ENCODE data around the gene AP3D1. TPM values are rescaled to one million over a fixed set of nuclear protein-coding genes. Genes with fewer than 3 reads are reported as not detected.
"Not testable (repeated sequence)": the region's sequence is repeated elsewhere in the genome, so short reads cannot be mapped to it uniquely, and the experiment has no call there.

Gene AP3D1
- polyA plus RNA-seq, 1 donor, result 110 TPM

DNA sequence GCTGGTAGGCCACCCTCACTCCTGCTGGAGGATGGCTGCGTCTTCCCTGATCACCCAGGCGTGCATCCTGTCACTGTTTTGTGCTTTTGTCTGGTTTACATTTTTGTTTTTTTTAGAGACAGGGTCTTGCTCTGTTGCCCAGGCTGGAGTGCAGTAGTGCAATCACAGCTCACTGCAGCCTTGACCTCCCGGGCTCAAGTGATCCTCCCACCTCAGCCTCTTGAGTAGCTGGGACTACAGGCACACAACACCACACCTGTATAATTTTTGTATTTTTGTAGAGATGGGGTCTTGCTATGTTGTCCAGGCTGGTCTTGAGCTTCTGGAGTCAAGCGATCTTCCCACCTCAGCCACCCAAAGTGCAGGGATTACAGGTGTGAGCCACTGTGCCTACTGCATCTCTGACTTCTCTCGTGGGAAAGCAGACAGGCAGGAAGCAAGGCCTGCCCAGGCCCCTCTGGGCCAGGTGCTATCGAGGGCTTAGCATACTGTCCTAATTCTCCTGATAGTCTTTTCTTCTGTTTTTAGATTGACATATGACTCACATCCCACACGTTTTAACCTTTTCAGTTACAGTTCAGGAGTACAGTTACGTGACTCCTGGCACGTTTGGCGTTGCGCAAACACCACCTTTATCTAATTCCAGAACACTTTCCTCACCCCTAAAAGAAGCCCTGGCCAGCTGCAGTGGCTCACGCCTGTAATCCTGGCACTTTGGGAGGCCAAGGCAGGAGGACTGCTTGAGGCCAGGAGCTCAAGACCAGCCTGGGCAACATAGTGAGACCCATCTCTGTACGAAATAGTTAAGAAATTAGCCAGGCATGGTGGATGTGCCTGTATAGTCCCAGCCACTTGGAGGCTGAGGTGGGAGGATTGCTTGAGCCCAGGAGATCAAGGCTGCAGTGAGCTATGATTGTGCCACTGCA lies 64.4 kb downstream of the AP3D1 start:
- DNase-seq, result not testable (repeated sequence)

- no peak for DNase-seq
These were observed 66.2 kb downstream of the AP3D1 start for GRCh38 chr19:2084993-2085720.

DNA sequence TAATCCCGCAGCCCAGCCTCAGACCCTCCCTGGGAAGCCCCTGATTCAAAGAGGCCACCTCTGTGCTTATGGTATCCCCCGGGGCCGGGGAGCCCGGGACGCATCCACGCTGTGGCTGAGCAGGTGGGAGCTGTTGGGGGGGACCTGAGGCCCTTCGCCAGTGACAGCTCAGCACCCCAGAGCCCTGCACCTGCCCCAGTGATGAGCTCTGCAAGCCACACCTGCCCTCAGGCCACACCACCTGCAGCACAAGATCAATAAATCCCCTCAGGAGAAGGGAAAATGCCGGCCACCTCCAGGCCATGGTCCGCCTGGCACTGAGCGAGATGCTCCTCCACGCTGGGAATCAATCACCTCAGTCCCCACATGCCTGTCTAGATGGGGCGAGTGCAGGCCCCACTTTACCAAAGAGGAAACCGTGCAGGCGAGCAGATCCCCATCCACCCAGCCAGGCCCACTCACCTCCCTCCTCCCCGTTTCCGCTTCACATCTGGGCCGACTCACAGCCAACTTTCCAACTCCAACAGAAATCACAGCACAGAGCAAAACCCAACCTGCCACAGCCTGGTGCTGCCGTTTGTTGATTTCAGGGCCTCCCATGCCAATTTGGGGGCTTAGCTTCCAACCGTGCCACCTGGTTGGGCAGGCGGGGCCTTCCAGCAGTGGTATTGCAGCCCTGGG lies 68.1 kb downstream of the AP3D1 start:
- DNase-seq, result no peak

DNA sequence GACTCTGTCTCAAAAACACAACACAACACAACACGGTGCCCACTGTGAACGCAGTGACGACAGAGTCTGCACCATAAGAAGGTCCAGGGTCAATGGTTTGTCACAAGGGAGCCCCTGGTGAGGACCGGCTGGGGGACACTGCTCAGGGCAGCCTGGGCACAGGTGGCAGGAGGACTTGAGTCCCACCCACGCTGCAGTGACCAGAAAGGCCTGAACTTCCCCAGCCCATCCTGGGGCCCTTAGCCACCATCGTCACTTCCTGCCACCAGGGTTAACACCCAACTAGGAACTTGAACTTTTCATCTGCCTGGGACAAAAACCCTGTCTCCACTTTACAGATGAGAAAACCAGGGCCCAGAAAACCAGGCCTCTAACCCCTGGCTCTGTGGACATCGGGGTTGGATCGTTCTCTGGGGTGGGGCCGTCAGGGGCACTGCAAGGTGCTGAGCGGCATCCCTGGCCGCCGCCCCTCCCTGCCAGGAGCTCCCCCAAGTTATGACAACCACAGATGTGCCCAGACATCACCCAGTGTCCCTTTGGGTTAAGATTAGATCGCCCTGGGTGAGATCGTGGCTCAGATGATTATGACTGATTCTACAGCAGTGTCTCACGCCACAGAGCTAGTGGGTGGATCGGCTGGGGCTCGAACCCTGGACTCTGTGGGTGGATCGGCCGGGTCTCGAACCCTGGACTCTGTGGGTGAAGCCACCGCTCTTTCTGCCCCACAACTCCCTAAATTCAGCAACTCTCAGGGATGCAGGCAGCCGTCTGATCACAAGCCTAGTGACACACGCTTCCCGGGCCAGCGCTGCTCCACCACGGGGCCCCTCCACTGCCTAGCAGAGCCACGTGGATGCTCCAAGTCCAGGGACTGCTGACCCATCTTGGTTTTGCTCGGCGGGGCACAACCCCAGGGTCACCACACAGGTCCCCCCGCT lies 69.2 kb downstream of the AP3D1 start:
- DNase-seq, result no peak

GRCh38 chr19:2080336-2080988 lies 70.9 kb downstream of the AP3D1 start:
- no peak for DNase-seq

GRCh38 chr19:2079865-2080301 lies 71.5 kb downstream of the AP3D1 start:
- DNase-seq, result no peak

DNA sequence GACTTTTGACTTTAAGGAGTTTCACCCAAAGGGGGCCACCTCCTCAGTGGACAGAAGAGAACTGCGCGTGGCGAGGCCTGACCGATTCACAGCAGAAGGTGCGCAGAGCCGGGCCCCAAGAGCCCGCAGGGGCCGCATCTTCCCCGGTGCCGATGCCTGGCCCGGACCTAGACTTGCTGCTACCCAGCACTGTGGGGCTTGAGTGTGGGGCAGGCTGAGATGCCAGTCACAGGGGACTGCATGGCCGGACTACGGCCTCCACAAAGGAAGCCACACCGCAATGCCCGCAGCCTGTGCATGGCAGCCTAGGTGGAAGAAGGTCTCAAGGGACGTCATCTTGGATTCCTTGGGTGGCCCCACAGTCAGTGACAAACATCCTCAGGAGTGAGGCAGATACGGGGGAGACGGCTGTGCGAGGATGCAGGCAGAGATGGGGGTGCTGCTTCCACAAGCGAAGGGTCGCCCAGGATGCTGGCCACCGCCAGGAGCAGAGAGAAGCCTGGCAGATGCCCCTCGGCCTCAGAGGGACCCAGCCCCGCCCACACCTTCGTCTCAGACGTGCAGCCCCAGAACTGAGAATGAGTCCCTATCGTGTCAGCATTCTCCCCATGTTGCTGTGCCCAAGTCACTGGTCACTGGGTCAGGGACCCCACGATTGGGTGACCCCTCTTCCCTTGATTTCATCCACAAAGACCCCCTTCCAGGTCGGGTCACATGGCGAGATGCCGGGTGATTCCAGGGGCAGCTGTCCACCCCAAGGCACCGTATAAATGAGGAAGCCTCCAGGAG lies 72.1 kb downstream of the AP3D1 start:
- no peak for DNase-seq

DNA sequence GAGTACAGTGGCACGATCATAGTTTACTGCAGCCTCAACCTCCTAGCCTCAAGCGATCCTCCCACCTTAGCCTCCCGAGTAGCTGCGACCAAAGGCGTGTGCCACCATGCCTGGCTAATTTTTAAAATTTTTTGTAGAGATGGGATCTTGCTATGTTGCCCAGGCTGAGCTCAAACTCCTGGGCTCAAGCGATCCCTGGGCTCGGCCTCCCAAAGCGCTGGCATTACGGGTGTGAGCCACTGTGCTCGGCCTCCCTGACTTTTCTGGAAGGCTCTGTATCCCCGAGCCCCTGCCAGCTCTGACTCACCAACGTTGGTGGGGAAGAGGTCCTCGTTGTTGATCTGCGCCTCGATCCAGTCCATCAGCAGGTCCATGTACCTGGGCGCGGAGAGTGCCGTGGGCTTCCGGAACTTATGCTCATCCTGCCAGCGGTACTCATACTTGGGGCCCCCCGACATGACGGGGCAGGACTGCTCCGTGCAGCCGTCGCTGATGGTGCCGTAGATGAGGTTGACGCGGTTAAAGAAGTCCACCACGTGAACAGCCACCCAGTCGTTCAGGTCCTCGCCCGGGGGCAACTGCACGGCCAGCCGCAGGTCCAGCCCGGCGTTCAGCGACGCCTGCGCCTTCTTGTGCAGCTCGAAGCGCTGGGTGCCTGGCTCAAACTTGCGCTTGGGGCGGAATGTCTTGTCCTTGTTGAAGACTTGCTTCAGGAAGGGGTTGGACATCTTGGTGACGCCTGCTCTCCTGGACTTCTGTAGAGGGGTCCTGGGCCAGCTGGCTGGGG lies 73.3 kb downstream of the AP3D1 start:
- no peak for DNase-seq

DNA sequence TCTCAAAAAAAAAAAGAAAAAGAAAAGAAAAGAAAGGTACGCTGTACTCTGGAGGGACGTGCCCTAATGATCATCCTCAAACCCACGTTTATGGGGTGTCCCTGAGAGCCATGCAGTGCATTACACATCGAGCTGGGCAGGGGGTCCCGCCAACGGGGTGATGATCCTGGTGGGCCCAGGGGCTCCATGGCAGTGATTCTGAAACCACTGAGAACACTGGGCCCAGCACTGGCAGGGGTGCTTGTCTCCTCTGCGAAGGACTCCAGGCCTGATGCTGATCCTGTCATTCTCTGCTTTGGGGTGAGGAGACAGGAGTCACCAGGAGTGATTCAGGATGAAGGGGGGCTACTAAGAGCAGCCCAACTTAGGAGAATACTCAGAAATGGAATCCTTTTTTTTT lies 74.0 kb downstream of the AP3D1 start:
- DNase-seq, result no peak

- no peak for DNase-seq
These were observed 74.8 kb downstream of the AP3D1 start for GRCh38 chr19:2076526-2076944.

- DNase-seq, result no peak
These were observed 78.4 kb downstream of the AP3D1 start for GRCh38 chr19:2072757-2073551.

DNA sequence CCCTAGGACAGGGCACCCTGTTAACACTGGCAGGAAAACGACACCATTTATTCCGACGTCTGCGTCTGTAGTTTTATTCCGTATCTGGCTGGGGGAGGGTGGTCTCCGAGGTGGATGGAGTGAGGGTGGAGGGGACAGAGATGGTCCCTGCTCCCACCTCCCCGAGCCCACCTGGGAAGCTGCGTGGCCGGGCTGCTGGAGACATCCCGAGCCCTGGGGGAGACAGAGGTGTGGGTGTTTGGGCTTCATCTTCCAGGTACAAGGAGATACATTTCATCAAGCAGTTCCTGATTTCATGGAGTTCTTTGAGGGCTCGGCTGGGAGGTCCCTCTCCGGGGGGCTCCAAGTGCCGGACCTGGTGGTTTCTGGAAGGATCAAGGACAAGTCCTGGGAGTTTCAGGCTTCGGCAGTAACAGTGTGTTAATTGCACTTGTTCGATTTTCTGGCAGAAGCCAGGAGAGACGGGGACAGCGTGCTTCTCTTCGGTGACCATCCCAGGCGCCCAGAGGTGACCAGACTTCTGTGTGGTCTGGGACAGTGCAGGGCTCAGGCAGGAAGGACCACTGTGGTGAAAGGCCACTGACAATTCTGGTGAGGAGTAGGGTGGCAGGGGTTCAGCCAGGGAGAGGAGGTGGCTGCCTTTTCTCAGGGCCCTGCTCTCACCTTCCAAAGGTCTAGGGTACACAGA lies 80.2 kb downstream of the AP3D1 start:
- DNase-seq, result no peak

- DNase-seq, result no peak
These were observed 80.9 kb downstream of the AP3D1 start for GRCh38 chr19:2070436-2070827.

DNA sequence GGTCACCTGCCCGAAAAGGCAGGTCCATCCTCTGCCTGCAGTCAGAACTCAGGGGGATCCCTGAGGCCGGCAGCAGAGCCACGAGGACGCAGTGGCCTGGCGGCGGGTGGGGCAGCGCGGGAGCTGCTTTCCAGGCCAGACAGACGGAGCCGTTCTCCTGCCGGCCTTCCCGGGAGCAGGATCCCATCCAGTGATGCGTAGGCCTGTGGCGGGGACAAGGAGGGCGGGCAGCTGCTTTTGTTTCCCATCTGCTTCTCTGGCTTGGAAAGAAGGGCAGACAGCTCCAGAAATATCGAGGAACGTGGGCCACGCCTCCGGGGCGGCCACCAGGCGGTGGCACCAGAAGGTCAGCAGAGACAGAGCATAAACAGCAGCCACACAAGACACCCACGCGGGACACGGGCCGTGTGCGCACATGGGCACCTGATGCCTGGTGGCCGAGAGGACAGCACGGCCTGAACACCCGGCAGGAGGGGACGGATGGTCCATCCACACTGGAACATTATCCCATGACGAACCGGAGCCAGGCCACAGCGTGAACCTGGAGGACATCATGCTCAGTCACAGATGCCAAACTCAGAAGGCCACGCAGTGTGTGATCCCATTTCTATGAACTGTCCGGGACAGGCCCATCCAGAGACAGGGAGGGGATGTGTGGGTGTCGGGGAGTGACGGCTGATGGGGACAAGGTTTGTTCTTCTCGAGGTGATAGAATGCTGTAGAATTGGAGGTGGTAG lies 86.4 kb downstream of the AP3D1 start:
- no peak for DNase-seq

- no peak for DNase-seq
These were observed 87.0 kb downstream of the AP3D1 start for GRCh38 chr19:2064395-2064787.

- no peak for DNase-seq
These were observed 87.5 kb downstream of the AP3D1 start for GRCh38 chr19:2063824-2064223.

- DNase-seq, result no peak
These were observed 88.6 kb downstream of the AP3D1 start for GRCh38 chr19:2062770-2063169.

All from left kidney (tissue), 2 donors.